Measurements from ENCODE around the gene CHPT1. TPM values are rescaled to one million over a fixed set of nuclear protein-coding genes. Genes with fewer than 3 reads are reported as not detected.
A peak's percentile ranks its signal among the peaks of the same experiment; 100 is the strongest.
"Not testable (repeated sequence)": the region's sequence is repeated elsewhere in the genome, so short reads cannot be mapped to it uniquely, and the experiment has no call there.

The CHPT1 gene
- total RNA-seq, 1 experiment from 2014 or later: 34.2 TPM

DNA sequence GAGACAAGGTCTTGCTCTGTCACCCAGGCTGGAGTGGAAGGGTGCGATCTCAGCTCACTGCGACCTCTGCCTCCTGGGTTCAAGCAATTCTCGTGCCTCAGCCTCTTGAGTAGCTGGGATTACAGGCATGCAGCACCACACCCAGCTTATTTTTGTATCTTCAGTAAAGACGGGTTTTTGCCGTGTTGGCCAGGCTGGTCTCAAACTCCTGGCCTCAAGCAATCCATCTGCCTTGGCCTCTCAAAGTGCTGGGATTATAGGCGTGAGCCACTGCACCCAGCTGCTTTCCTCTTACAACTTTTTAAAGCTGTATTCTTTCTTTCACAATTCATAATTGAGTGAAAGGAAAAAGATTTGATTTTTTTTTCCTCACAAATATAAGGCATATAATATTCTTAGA lies 15.8 kb upstream of the CHPT1 start:
- not testable (repeated sequence) for DNase-seq (ENCODE audit: low read depth)

DNA sequence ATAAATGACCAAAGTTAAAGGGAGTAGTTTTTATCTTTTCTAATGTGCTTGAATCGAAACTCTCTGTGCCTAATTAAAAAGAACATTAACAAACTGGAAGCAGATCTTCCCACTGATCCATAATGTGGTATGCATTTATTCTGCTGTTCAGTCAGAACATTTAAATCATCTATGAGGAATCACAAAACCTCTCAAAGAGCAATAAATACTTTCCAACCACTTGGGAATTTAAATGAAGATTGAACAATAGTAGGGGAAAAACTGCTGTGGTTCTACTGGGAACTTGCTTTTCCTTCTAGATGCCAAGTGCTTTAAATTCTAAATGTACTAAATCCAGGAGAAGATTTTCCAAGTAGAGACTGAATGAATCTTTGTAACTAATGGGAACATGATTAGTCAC lies 12.3 kb upstream of the CHPT1 start:
- no peak for DNase-seq (ENCODE audit: low read depth)

DNA sequence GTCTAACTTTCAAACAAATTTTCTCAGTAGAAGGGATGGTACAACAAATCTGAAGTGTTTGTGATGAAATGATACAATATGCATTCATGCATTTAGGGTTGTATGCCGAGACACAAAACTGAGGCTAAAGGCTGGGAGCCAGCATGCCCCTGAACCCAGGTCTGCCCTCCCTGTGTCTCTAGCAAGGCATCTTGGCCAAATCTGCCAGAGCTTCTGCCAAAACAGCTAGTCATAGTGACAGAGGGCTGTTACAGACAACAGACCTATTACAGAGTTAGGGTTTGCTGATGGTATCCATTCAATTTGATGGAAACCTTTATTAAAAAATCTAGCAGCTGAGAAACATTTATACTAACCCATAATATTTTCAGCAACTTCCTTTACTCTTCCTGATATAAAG lies 11.3 kb upstream of the CHPT1 start:
- DNase-seq (ENCODE audit: low read depth): no peak

DNA sequence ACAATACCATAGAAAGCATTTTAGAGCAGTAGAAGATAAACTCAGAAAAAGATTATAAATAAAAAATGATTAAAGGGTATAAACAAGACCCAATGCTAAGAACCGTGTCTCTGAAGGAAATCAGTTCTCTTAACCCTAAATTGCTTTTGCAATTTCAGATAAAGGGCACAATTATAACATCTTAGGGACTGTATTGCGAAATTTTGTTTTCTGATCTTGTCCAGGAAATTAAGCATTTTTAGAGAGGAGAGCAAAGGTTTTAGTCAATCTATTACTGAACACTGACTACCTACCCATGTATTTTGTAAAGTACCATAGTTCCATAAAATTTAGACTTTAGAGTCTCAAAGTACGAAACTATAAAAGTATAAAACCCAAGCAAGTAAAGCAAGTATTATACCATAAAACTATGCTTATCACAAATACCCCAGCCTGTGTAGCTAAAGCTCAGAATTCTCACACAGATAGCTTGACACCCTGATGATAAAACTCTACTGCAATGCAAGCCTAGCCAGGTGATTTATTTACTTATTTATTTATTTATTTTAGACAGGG lies 6.8 kb upstream of the CHPT1 start:
- DNase-seq (ENCODE audit: low read depth): no peak

DNA sequence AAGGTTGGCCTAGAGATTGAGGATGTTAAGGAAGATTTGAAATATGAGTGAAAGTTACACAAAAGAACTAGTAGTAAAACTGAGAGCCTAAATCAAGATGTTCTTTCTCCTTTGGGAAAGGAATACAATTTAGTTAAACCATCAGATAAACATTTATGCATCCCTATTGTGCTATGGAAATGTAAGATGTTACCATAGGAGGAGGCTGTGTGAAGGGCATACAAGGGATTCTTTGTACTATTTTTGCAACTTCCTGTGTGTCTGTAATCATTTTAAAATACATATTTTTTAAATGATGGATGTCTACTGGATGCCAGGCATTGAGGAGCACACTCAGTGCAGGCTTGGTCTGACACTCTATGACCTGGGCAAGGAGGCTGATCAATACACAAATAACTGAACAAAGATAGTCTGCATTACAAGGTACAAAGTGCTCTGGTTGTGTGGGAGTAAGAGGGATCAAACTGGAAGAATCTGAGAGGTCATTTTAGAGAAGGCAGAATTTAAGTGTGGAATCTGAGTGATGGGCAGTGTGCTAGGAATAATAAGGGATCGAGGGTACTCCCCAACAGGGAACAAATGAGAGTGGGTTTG lies 5.8 kb upstream of the CHPT1 start:
- DNase-seq (ENCODE audit: low read depth): no peak

DNA sequence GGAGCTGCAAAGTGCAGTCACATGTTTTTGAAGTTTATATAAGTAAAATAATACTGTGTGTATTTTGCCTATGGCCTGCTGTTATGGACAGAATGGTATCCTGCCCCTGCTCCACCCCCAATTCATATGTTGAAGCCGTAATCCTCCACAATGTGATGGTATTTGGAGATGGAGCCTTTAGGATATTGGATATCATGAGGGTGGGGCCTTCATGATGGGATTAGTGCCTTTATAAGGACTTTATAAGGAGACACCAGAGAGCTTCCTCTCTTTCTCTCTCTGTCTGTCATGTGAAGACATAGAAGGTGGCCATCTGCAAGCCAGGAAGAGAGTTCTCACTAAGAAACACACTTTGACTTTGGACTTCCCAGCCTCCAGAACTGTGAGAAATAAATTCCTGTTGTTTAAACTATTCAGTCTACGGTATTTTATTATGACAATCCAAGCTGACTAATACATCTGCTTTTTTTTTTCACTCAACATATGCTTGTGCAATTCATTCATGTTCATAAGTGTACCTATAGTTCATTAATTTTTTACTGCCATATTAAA lies 3.1 kb upstream of the CHPT1 start:
- DNase-seq (ENCODE audit: low read depth): no peak

DNA sequence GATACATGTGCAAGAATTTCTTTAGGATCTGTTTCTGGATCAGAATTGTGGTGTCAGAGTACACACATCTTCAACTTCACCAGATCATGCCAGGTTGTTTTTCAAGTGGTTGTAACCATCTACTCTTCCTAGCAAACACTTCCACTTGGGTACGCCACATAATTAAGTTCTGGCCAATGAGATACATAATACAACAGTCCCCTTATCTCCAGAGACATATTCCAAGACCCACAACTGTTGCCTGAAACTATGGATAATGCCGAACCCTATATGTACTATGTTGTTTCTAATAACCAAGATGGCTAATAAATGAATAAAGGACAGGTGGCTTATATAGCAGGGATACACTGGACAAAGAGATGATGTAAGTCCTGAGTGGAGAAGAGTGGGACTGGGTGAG lies 2.5 kb upstream of the CHPT1 start:
- no peak for DNase-seq (ENCODE audit: low read depth)

DNA sequence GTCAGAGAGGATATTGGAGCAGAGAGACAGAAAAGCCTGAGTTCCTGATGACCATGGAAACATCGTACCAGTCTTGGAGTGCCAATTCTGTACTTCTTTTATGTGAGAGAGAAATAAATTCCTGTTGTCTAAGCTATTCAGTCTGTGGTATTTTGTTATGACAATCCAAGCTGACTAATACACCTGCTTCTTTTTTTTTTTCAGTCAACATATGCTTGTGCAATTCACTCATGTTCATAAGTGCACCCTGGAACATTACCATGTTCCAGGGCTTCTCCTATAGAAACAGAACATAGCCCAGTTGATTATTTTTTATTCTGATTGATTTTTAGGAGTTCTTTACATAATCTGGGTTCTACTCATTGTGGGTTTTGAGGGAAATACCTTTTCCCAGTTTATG lies 1.7 kb upstream of the CHPT1 start:
- DNase-seq (ENCODE audit: low read depth): peak; percentile 28

DNA sequence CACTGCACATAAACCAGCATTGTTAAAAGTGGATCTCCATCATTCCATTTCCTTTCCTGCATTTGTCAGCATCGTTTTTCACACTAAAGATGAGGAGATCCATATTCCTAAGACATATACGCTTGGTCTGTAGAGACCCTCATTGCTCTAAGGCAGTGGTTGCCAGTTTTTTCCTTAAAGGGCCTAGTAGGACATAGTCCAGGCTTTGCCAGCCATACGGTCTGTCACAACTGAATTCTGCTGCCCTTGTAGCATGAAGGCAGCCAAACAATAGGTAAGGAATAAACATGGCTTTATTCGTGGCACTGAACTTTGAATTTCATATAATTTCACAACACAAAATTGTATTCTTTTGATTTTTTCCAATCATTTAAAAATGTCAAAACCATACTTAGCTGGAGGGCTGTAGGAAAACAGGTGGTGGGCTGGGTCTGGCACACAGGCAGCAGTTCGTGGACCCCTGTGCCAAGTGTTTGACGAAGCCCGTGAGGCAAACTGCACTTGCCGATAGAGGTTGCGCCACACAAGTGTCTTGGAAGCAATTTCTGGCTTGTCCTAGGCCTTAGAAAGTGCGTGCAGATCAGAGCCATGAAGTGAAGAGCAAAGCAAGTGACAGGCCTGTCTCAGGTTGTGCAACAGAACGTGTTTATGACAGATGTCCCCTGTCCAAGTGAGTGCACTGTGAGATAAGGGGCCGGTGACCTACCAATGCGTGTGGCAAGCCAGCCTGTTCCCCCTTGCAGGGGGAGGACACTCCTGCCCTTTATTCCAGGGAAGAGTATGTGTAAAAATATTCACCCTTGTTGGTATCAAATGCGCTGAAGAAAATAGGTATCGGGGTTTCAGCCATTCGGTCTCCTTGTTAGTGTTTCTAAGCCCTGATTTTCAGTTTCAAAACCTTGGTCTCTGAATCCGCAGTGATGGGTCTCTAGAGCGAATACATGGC lies 916 bp upstream of the CHPT1 start:
- no peak for DNase-seq (ENCODE audit: low read depth)

DNA sequence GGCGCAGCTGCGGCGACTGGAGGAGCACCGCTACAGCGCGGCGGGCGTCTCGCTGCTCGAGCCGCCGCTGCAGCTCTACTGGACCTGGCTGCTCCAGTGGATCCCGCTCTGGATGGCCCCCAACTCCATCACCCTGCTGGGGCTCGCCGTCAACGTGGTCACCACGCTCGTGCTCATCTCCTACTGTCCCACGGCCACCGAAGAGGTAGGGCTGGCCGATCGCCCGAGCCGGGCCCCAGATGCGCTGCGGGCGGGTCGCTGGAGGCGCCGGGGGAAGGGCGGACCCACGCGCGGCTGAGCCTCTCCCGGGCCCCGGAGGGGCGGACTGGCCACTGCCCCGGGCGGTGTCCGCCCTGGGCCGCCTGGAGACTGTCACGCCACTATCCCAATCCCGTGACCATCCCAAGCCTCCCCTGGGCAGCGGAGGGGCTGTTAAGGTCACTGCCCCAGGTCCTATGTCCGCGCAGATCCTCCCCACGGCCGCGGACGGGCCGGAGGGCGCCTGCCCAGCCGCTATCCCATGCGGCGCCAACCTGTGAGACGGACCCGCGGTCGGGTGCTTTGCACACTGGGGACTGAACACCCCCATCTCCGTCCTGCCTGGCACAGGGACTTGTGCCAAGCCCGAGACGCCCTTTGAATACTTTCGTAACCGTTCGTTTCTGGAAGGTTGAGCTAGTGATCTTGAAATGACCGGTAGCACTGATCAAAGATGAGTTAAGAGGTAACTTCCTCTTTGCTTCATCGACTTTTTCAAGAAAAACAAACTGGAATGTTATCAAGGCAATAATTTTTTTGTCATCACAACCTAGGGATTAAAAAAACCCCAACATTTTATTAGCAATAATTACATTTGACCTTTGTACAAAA lies 725 bp downstream of the CHPT1 start:
- DNase-seq (ENCODE audit: low read depth): peak; percentile 25

DNA sequence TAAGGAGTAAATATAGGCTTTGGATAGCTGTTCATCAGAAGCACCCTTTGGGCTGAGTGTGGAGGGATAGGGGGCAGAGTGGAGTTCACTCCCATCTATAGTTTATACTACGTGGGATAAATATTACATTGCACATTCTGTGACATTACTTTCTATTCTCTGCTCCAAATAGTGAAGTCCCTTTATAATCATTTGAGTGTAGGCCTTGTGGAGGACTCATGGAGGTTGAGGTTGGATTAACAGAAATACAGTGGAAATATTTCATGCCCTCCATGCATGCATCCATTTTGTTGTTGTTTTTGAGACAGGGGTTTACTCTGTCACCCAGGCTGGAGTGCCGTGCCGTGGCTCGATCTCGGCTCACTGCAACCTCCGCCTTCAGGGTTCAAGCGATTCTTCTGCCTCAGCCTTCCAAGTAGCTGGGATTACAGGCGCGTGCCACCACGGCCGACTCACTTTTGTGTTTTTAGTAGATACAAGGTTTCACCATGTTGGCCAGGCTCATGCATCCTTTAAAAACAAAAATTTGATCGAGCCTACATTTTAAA lies 1.4 kb downstream of the CHPT1 start:
- peak; percentile 14 for DNase-seq (ENCODE audit: low read depth)

DNA sequence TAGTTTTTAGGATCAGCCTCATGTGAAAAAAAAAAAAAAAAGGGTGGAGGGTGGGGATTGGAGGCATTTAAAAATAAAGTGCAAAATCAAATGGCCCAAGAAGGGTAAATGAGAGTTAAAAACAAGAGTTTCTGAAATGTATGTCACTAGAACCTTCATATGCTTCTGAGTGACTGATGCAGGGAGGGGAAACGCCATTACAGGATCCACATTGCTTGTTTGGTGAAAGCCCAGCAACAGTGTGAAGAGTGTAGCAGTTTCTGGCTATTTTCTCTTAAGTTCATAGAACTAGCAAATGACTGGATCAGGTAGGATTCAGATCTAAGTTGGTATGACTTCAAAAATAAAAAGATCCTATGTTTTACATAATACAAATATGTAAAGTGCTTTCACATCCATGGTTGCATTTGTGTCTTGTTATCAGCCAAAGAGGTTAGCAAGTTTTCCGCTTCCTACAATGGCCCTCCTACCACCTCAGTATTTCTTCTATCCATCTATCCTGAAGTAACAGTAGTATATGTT lies 2.9 kb downstream of the CHPT1 start:
- no peak for DNase-seq (ENCODE audit: low read depth)

DNA sequence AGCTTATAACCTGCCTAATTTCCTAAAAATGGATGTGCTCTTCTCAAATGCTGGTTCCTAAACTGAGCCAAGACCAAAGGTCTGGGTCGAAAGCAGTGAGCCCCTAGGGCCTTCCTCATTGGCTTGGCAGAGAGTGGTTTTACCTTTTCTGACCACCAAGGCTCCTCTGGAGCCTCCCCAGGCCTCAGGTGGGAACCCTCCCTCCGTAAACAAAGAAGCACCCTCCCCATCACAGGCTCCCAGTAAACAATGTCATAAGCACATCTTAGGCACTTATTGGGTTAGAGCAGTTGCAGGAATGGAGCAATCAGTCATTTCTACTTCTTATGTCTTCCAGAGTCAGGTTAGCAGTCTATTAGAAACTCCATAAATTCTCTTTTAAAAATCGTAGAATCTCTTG lies 6.0 kb downstream of the CHPT1 start:
- DNase-seq (ENCODE audit: low read depth): no peak

DNA sequence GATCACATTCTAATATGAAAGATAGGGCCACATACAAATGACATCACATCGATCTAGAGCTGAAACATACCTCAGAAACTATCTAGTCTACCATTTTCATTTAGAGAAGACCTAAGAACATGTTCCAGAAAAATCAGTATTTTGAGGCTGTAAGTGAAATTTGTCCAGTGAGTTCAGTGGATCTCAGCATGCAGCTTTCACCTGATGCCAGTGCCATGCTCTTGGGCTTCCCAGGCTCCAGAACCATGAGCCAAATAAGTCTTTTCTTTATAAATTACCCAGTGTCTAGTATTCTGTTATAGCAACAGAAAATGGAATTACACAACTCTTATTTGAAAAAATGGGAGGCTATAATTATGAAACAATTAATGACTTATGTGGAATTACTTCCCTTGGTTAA lies 9.0 kb downstream of the CHPT1 start:
- no peak for DNase-seq (ENCODE audit: low read depth)

DNA sequence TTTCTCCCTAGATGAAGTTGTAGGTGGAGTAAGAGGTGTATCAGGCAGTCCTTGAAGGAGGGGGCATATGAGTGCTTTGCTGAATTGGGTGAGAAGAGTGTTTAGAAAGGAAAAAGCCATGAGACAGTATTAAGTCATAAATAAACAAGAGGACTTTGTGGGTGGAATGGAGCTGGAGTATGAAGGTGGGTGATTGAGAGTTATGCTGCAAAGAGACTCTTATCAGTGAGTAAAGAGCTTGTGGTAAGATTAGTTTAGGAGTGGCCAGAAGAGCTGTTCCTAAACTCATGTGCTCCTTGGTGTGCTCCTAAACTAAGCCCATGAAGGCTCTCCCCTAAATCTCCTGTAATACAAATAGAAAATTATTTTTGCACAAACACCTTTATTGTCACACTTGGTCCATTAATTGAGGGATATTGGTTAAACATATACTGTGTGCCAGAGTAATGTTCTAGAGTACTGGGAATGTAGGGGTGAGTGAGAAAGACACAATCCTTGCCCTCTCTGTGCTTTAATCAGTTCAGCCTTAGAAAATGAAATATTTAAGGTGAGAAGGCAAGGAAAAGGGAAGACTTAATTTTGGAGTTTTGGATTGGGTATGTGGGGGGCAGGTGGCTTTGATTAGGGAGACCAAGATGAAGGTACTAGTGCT lies 9.8 kb downstream of the CHPT1 start:
- DNase-seq (ENCODE audit: low read depth): no peak

DNA sequence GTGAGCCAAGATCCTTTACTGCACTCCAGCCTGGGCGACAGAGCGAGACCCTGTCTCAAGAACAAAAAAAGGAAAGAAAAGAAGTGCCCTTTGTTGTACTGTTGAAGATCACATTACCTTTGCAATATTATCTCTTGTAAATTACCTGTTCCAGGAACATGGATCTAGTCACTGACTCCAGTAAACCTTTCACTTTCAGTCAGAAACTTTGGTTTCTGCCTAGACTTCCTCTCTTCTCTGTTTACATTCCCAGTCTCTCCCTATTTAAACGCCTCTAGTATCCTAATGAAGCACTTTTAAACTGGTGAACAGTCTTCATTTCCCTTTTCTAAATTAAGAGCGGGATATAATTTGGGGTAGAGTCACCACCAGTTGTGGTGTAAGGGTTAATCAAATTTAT lies 12.8 kb downstream of the CHPT1 start:
- DNase-seq (ENCODE audit: low read depth): no peak

DNA sequence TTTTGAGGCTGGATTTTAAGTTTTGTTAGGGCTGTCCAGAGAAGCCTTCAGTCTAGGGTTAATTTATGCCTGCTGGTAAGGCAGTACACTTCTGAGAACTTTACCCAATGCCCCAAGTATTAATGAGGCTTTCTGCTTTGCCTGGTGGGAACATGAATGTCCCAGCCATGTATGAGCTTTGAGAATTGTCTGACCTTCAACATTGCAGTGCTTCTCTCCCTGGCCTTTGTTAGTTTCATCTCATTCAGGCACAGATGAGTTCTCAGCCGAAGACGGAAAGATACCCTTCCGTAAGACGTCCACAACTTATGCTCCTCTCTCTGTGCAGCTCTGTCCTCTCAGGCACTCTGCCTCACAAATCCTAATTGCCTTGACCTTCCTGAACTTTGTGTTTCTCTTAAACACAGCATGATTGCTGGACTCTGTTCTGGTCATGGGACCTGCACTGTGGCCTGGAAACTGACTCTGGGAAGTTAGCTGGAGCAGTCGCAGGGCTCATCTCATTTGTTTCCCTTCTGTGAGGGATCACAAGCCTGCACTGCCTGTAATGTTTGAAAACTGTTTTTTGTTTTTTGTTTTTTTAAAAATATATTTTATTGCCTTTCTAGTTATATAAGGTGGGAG lies 15.7 kb downstream of the CHPT1 start:
- no peak for DNase-seq (ENCODE audit: low read depth)

DNA sequence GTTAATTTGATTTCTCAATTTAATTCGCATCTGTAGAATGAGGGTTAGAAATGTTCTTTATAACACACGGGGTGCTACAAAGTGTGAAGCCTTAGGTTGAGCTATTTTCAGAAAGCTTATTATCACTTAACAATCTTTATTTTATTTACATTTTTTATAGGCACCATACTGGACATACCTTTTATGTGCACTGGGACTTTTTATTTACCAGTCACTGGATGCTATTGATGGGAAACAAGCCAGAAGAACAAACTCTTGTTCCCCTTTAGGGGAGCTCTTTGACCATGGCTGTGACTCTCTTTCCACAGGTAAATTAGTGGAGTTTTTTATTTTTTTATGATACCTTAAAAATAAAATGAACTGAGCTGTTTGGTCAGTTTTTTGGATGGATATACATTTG lies 16.5 kb downstream of the CHPT1 start:
- DNase-seq (ENCODE audit: low read depth): no peak

DNA sequence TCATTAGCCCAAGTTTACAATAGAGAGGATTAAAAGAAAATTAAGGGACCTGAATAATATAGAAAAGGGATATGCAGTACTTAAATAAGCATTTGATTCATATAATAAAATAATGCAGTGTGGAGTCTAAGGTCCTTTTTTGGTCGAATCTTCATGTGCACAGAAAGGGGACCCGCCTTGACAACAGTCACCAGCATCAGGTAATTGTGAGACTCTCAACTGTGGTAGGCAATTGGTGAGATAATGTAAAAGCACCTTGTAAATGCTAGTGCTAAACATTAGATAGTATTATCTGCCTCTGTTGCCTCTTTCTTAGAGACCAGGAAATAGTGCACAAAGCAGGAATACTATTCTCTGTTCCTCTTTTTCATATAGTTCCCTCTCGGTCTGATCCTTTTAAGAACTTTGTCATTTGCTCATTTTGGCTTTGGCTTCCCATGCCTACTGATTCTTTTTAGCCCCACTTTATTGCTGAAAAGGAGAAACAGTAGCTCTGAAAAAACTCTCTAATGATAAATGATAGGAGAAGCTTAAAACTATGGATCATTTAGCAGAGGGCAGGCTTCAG lies 17.5 kb downstream of the CHPT1 start:
- DNase-seq (ENCODE audit: low read depth): no peak

DNA sequence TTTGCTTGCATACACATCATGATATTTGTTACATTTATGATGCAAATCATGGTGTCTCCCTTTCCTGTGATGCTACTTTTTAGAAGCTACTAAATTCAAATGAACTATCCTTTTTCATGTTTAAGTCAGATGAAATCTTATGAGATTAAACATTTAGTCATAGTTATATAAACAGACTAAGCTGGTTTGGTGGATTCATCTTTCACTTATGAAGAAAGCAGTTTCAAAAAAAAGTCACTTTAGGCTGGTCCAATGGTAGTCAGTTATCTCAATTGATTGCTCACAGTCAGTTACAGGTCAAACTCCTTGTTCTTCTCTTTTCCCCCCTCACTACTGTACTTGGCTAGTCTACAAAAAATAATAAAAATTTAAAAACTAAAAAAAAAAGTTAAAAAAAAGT lies 22.1 kb downstream of the CHPT1 start:
- peak; percentile 32 for DNase-seq (ENCODE audit: low read depth)

Data from LHCN-M2 (cell line).